Measurements from ENCODE around the gene APBB1IP.
"Not testable (repeated sequence)": the region's sequence is repeated elsewhere in the genome, so short reads cannot be mapped to it uniquely, and the experiment has no call there.

APBB1IP gene

DNA sequence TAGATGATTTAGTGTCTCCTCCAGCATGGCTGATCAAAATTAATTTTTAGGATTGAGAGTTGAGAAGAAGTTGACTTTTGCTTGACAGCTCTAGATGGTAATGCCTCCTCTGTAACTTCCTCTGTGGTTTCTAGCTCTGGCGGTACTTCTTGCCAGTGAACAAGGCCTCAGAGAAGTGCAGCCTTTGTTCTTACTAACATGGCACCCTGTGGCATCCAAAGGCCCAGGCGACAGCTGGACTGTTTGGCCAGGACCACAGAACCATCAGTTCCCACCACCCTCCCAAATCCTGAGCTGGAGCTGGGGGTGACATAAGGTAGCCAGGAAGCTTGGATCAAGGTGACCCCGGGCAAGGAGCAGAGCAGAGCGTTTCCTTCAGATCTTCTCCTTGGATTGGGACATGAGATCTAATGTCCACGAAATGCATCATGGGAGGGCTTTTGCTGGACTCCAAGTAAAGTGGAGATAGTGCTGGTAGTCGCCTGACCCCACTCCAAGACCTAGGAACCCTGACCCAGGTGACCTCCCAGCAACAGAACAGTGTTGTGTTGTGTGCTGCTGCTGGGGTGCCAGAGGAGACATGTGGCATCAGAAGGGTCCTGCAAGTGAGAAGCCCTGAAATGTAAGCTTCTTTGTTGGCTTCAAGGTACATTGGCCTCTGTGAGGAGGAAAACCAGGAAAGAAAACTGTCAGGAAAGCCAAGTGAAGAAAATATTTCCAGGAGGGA is 41.8 kb downstream of the APBB1IP start:
- DNase-seq = peak; percentile 67

GRCh38 chr10:26481315-26481692 is 43.2 kb downstream of the APBB1IP start:
- DNase-seq = no peak

DNA sequence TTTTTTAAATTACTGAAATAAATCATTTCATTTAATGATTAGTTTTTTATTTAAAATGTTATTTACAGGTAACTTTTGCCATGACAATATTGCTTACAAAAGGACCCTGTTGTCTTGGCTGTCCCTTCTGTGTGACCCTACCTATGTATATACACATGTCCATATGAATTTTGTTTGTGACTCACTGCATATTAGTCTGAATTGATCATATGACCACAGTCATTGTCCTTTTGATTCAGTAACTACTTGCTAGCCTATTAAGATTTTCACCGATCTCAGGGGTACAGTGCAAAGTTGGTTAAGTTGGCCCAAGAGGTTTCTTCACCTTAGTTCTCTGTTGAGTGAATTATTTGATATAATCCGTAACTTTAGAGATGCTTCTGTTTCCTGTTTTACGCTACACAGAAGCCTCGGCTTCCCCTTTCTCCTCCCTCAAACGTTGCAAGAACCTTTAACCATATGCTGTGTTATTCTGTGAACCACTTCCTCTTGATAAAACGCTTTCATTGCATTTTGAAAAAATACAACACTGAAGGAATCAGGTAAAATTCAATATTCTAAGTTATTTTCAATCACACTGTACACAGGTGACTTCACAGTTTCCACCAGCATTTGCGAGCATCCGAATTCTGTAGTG is 43.9 kb downstream of the APBB1IP start:
- DNase-seq = peak; percentile 67

DNA sequence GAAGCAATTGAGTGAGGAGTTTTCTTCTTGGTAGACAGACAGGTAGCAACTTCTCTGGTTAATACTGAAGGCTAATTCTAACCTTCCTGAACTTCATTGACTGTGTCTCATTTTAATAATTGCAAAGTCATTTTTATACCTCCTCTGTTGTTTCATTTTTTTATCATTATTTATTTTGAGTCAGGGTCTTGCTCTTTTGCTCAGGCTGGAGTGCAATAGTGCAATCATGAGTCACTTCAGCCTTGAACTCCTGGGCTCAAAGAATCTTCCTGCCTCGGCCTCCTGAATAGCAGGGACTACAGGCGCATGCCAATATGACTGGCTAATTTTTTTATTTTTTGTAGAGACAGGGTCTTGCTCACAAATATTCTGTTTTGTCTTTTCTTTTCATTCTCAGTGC is 45.4 kb downstream of the APBB1IP start:
- no peak for DNase-seq

GRCh38 chr10:26485150-26485941 is 47.2 kb downstream of the APBB1IP start:
- DNase-seq = no peak

DNA sequence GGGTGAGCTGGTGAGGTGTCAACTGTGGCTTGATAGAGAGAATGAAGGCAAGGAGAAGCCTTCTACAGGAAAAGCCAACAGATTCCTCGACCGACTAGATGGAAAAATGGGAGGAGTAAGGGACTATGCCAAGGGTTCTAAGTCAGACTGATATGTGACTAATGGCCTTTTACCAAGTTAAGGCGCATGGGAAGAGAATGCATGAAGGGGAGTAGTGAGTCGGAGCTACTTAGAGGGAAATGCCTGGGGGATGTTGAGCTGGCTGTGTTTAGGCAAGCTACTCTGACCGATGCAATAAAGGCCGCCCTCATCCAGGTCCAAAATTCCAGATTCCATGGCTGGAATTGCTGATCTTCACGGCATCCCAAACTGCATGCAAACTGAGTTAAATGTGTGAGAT is 48.2 kb downstream of the APBB1IP start:
- no peak for DNase-seq

GRCh38 chr10:26486990-26487850 is 49.1 kb downstream of the APBB1IP start:
- peak; percentile 85 for DNase-seq

DNA sequence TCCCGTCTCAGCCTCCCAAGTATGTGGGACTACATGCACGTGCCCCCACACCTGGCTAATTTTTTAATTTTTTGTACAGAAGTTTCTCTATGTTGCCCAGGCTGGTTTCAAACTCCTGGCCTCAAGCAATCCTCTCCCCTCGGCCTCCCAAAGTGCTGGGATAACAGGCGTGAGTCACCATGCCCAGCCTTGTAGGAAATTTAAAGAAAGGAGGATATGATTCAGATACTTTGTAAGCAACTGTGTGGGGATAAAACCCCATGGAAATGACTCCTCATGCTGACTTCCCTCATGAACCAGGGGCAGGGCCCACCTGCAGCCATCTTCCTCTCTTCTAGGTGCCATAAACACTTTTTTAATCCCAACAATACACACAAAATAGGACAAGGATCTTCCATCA is 50.2 kb downstream of the APBB1IP start:
- peak; percentile 66 for DNase-seq

DNA sequence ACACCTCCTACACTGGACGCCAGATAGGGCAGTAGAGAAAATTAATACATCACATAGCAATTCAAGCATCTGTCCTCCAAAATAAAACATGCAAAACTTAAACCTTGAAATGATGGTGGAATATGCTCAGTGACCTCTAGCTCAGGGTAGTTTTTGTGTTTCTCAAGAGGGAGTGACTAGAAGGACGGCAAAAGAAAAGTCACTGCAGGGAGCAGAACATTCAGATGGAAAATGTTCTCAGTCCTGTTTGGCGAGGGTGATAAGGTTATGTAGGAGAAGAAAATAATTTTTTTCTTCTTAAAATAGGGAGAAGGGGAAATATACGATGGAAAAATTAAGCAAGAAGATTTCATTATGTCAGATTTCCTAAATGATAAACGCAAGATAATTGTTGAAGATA is 50.9 kb downstream of the APBB1IP start:
- no peak for DNase-seq

GRCh38 chr10:26490367-26490766 is 52.2 kb downstream of the APBB1IP start:
- DNase-seq = not testable (repeated sequence)

- no peak for DNase-seq
Measured at GRCh38 chr10:26491276-26491675, 53.1 kb downstream of the APBB1IP start.

DNA sequence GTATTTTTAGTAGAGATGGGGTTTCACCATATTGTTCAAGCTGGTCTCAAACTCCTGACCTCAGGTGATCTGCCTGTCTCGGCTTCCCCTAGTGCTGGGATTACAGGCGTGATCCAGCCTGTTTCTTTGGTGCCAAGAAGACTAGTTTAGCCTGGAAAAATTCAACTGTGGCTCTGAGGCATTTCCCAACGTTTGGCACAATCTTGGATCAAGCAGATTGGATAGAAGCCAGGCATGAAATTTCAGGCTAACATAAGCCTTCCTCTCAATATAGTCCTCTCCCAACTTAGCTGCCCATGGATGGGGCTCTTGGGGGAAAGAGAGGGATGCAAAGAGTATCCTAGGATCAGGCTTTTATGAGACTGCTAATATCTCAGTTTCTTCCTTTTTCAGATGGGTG is 53.8 kb downstream of the APBB1IP start:
- no peak for DNase-seq

GRCh38 chr10:26492725-26493124 is 54.6 kb downstream of the APBB1IP start:
- DNase-seq = not testable (repeated sequence)

DNA sequence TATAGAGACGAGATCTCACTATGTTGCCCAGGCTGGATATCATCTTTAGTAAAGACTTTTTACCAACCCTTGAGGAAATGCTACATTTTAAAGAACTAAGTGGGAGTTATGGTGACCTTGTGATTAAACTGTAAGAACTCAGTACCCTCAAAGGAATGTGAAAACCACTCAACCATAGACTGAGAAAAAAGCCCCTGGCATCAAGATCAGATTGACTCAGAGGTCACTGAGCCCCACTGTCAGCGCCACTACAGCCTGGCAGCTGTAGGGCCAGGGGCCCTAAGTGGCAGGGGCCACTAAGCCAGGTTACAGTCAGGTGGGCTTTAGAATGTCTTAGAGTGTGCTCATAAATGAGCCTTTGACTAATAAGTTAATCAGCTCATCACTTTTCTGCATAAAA is 55.9 kb downstream of the APBB1IP start:
- no peak for DNase-seq

DNA sequence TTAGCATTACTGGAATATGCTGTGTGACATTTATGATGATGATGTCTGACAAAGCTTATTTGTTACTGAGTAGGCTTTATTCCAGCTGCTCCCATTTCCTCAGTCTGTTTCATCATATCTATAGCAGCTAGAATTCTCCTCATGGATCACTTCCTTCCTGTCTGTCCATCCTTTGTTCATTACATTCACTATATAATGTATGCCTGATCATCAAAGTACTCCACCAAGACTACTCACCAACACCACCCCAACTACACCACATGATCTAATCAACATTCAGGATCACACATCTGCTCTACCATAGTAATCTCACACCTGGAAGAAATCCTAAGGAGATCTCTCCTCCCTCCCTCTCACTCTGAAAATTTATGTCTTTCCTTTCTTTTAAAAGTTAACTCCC is 61.3 kb downstream of the APBB1IP start:
- no peak for DNase-seq

DNA sequence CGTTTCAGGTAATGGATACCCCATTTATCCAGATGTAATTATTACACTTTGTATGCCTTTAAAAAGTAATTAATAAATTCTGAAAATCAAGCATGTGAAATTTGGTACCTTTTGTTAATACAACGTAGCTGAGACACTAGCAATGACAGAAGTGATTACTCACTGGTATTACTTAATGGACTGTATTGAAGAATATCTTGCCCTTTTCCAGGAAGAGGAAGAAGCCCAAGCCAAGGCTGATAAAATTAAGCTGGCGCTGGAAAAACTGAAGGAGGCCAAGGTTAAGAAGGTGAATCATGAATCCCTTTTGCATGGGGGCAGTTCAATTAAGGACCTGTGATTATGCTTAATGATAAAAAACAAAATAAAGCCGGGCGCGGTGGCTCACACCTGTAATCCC is 64.8 kb downstream of the APBB1IP start:
- no peak for DNase-seq

GRCh38 chr10:26503911-26504310 is 65.8 kb downstream of the APBB1IP start:
- peak; percentile 69 for DNase-seq

DNA sequence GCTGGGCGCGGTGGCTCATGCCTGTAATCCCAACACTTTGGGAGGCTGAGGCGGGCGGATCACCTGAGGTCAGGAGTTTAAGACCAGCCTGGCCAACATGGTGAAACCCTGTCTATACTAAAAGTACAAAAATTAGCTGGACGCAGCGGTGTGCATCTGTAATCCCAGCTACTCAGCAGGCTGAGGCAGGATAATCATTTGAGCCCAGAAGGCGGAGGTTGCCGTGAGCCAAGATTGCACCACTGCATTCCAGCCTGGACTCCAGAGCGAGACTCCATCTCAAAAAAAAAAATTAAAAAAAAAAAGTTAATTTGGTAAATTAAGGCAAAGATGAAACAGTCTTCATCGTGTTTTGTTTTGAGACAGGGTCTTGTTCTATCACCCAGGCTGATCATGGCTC is 66.3 kb downstream of the APBB1IP start:
- not testable (repeated sequence) for DNase-seq

- DNase-seq = no peak
Measured at GRCh38 chr10:26505491-26505890, 67.3 kb downstream of the APBB1IP start.

- DNase-seq = no peak
Measured at GRCh38 chr10:26506736-26507135, 68.6 kb downstream of the APBB1IP start.

- no peak for DNase-seq
Measured at GRCh38 chr10:26507441-26507840, 69.3 kb downstream of the APBB1IP start.

- no peak for DNase-seq
Measured at GRCh38 chr10:26508016-26508415, 69.9 kb downstream of the APBB1IP start.

DNA sequence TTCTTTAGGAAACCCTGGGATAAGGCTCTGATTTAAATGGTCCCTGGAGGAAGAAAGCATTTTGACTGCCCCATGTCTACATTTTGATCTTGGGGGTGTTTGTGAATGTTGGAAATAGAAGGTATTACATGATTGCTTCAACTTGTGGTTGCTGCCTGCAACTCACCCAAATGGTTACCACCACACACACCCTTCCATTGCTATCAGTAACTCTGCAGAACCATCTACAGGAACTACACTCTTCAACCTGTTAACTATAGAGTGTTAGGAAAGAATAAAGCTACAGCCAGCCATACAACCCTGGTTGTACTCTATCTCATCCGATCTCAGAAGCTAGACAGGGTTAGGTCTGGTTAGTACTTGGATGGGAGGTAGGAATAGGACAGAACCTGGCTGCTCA is 71.2 kb downstream of the APBB1IP start:
- DNase-seq = no peak
